Lower leg skin (tissue), 3 donors: ENCODE results near the gene UHMK1.

Source experiments
- POLR2A ChIP-seq, 2 donors: fragments of 450-650 bp; IDR thresholded peaks; one replicate each; pipeline ENCODE4 v1.6.1; 2016 to 2017; ENCODE audit warnings: antibody characterized with exemption in 2 of 2, mild to moderate bottlenecking in 1 of 2, moderate library complexity in 1 of 2
- TF ChIP-seq, protein P1 (sequence below), 3 donors: fragments of 450-650 bp; IDR thresholded peaks; one replicate each; pipeline ENCODE4 v1.5.1; 2016; ENCODE audit warnings: antibody characterized with exemption in 3 of 3, mild to moderate bottlenecking in 3 of 3, moderate library complexity in 2 of 3

DNA sequence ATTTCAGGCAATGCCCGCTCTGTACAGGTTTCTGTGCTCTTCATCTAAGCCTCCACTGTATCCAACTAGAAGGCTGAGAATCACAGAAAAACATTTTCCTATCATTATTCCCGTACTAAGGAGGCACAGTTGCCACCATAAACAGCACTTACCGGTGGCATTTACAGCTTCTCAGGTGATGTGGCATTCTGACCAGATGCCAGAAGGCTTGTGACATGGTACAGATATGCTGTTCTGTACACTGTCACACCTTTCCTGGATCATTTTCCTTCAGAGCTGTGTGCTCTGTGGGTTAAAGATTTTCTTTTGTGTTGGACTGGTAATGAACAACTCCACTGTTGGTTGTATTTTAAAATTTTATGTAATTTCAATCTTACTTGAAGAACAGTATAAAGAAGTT, 59.9 kb downstream of the UHMK1 start:
- TF ChIP-seq, protein P1, sequence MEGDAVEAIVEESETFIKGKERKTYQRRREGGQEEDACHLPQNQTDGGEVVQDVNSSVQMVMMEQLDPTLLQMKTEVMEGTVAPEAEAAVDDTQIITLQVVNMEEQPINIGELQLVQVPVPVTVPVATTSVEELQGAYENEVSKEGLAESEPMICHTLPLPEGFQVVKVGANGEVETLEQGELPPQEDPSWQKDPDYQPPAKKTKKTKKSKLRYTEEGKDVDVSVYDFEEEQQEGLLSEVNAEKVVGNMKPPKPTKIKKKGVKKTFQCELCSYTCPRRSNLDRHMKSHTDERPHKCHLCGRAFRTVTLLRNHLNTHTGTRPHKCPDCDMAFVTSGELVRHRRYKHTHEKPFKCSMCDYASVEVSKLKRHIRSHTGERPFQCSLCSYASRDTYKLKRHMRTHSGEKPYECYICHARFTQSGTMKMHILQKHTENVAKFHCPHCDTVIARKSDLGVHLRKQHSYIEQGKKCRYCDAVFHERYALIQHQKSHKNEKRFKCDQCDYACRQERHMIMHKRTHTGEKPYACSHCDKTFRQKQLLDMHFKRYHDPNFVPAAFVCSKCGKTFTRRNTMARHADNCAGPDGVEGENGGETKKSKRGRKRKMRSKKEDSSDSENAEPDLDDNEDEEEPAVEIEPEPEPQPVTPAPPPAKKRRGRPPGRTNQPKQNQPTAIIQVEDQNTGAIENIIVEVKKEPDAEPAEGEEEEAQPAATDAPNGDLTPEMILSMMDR (IDR thresholded peaks at IDR 0.05) = no peak
- no peak for TF ChIP-seq POLR2A (IDR thresholded peaks at IDR 0.05)
